Neural cell (in vitro differentiated cells): ENCODE measurements around the gene C16orf86.

ENCODE experiments used
- CTCF ChIP-seq: fragments of 450-650 bp; IDR thresholded peaks from 2 replicates; pipeline ENCODE4 v1.5.1; 2014; ENCODE audit warnings: antibody characterized with exemption, mild to moderate bottlenecking, moderate library complexity; ENCODE audit not compliant: poor library complexity, severe bottlenecking
- EP300 ChIP-seq: fragments of 450-650 bp; conservative IDR thresholded peaks from 2 replicates; pipeline ENCODE4 v1.6.1; 2014; ENCODE audit warnings: antibody characterized with exemption, mild to moderate bottlenecking, moderate library complexity; ENCODE audit not compliant: poor library complexity, severe bottlenecking
- MXI1 ChIP-seq: fragments of 450-650 bp; conservative IDR thresholded peaks from 2 replicates; pipeline ENCODE4 v1.6.1; 2014; ENCODE audit warnings: antibody characterized with exemption, mild to moderate bottlenecking; ENCODE audit not compliant: poor library complexity, severe bottlenecking
- POLR2AphosphoS5 ChIP-seq: IDR thresholded peaks from 2 replicates; pipeline ENCODE4 v1.6.1; 2012

DNA sequence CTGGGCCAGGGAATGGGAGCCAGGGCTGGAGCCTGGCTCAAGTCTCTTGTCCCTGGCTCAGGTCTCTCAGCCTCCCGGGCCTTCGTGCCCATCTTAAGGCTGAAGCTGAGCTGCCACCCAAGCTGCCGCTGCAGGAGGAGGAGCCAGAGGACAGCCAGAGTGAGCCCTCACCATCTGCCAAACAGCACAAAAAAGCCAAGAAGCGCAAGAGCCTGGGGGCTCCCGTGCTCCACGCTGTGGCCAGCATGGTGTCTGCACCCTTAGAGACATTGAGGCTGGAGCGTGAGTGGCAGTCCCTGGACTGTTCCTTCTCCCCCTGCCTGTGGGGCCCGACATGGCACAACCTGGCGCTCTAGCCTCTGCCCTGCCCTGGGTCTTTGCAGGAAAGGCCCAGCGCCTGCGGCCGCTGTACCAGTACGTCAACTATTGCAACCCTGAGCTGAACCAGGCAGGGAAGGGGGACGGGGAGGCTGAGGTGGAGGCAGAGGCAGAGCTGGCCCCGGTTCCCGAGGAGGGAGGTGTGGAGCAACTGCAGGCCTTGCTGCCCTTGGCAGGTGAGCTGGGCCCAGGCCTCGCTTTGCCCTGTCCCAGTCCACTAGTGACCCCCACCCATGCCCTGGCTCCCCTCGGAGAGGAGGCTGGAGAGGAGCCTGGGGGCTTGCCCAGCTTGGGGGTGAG, 1.3 kb downstream of the C16orf86 start:
- TF ChIP-seq POLR2AphosphoS5 (no peak), CTCF (peak; percentile 62), MXI1 (no peak), EP300 (no peak)
